Measurements from ENCODE around the gene SLC34A2. TPM values are rescaled to one million over a fixed set of nuclear protein-coding genes. Genes with fewer than 3 reads are reported as not detected.

SLC34A2 gene
- total RNA-seq, 1 donor, result not detected

GRCh38 chr4:25677157-25677556 is 21.5 kb downstream of the SLC34A2 start:
- Histone ChIP-seq H3K79me2 (ENCODE audit: insufficient read depth, low read length) (no peaks in the 10 kb centered on the region), H3K4me3 (ENCODE audit: insufficient read depth, low read length) (no peak overlapping the region), H3K27me3 (ENCODE audit: insufficient read depth, low read length) (no peaks in the 10 kb centered on the region), H3K36me3 (ENCODE audit: insufficient read depth, low read length) (no peaks in the 10 kb centered on the region), H3K4me1 (ENCODE audit: insufficient read depth, low read length) (no peaks in the 10 kb centered on the region), H2AFZ (ENCODE audit: low read length) (no peak overlapping the region), H3K4me2 (ENCODE audit: insufficient read depth, low read length) (no peak overlapping the region), H3K27ac (ENCODE audit: low read depth, low read length) (no peak overlapping the region), H4K20me1 (ENCODE audit: insufficient read depth, low read length) (no peaks in the 10 kb centered on the region), H3K9me3 (ENCODE audit: low read depth, low read length) (no peaks in the 10 kb centered on the region)
- no peak for TF ChIP-seq CTCF (IDR thresholded peaks at IDR 0.05; ENCODE audit: extremely low read depth, low read depth, low read length)
- peak; percentile 37 for DNase-seq (ENCODE audit: insufficient read length, low spot score, missing footprints)

DNA sequence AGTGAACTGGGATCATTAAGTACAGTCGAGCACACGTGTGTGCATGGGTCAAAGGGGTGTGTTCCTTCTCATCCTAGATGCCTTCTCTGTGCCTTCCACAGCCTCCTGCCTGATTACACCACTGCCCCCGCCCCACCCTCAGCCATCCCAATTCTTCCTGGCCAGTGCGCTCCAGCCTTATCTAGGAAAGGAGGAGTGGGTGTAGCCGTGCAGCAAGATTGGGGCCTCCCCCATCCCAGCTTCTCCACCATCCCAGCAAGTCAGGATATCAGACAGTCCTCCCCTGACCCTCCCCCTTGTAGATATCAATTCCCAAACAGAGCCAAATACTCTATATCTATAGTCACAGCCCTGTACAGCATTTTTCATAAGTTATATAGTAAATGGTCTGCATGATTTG is 22.3 kb downstream of the SLC34A2 start:
- no peaks in the 10 kb centered on the region for H4K20me1 ChIP-seq (ENCODE audit: insufficient read depth, low read length)
- TF ChIP-seq CTCF (IDR thresholded peaks at IDR 0.05; ENCODE audit: extremely low read depth, low read depth, low read length), result no peak
- no peaks in the 10 kb centered on the region for H3K4me1 ChIP-seq (ENCODE audit: insufficient read depth, low read length)
- H3K27me3 ChIP-seq (ENCODE audit: insufficient read depth, low read length), result no peaks in the 10 kb centered on the region
- no peak overlapping the region for H3K27ac ChIP-seq (ENCODE audit: low read depth, low read length)
- H3K4me2 ChIP-seq (ENCODE audit: insufficient read depth, low read length), result no peak overlapping the region
- no peaks in the 10 kb centered on the region for H3K36me3 ChIP-seq (ENCODE audit: insufficient read depth, low read length)
- H3K9me3 ChIP-seq (ENCODE audit: low read depth, low read length), result no peaks in the 10 kb centered on the region
- no peaks in the 10 kb centered on the region for H3K79me2 ChIP-seq (ENCODE audit: insufficient read depth, low read length)
- DNase-seq (ENCODE audit: insufficient read length, low spot score, missing footprints), result peak; percentile 37
- H2AFZ ChIP-seq (ENCODE audit: low read length), result no peak overlapping the region
- H3K4me3 ChIP-seq (ENCODE audit: insufficient read depth, low read length), result no peak overlapping the region

DNA sequence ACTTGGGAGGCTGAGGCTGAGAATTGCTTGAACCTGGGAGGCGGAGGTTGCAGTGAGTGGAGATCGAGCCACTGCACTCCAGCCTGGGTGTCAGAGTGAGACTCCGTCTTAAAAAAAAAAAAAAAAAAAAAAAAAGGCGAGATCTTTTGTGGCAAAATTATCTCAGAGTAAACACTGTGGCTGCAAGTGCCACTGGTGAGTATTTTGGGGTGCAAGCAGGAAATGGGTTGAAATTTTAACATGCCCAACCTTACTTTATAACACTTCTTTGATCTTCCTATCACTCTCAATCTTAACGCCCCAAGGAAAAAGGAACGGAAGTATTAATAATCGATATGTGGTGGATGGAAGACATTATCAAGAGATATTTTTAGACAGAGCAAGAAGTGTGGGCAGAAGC is 32.1 kb downstream of the SLC34A2 start:
- no peaks in the 10 kb centered on the region for H4K20me1 ChIP-seq (ENCODE audit: insufficient read depth, low read length)
- no peaks in the 10 kb centered on the region for H3K4me1 ChIP-seq (ENCODE audit: insufficient read depth, low read length)
- no peaks in the 10 kb centered on the region for H3K36me3 ChIP-seq (ENCODE audit: insufficient read depth, low read length)
- no peak for TF ChIP-seq CTCF (IDR thresholded peaks at IDR 0.05; ENCODE audit: extremely low read depth, low read depth, low read length)
- no peak overlapping the region for H3K4me2 ChIP-seq (ENCODE audit: insufficient read depth, low read length)
- no peak overlapping the region for H3K4me3 ChIP-seq (ENCODE audit: insufficient read depth, low read length)
- no peak overlapping the region for H3K27ac ChIP-seq (ENCODE audit: low read depth, low read length)
- no peaks in the 10 kb centered on the region for H3K9me3 ChIP-seq (ENCODE audit: low read depth, low read length)
- no peaks in the 10 kb centered on the region for H3K79me2 ChIP-seq (ENCODE audit: insufficient read depth, low read length)
- DNase-seq (ENCODE audit: insufficient read length, low spot score, missing footprints), result no peak
- H2AFZ ChIP-seq (ENCODE audit: low read length), result no peak overlapping the region
- no peaks in the 10 kb centered on the region for H3K27me3 ChIP-seq (ENCODE audit: insufficient read depth, low read length)

GRCh38 chr4:25694466-25694865 is 38.8 kb downstream of the SLC34A2 start:
- no peaks in the 10 kb centered on the region for H4K20me1 ChIP-seq (ENCODE audit: insufficient read depth, low read length)
- H3K9me3 ChIP-seq (ENCODE audit: low read depth, low read length), result no peaks in the 10 kb centered on the region
- DNase-seq (ENCODE audit: insufficient read length, low spot score, missing footprints), result peak; percentile 36
- no peak overlapping the region for H2AFZ ChIP-seq (ENCODE audit: low read length)
- no peaks in the 10 kb centered on the region for H3K4me1 ChIP-seq (ENCODE audit: insufficient read depth, low read length)
- no peak overlapping the region for H3K27ac ChIP-seq (ENCODE audit: low read depth, low read length)
- H3K79me2 ChIP-seq (ENCODE audit: insufficient read depth, low read length), result no peaks in the 10 kb centered on the region
- TF ChIP-seq CTCF (IDR thresholded peaks at IDR 0.05; ENCODE audit: extremely low read depth, low read depth, low read length), result no peak
- H3K36me3 ChIP-seq (ENCODE audit: insufficient read depth, low read length), result no peaks in the 10 kb centered on the region
- no peak overlapping the region for H3K4me3 ChIP-seq (ENCODE audit: insufficient read depth, low read length)
- H3K27me3 ChIP-seq (ENCODE audit: insufficient read depth, low read length), result peaks cover 7% of the 10 kb centered on the region
- H3K4me2 ChIP-seq (ENCODE audit: insufficient read depth, low read length), result no peak overlapping the region

Data from osteoblast (primary cell).